Loucy (cell line): Measurements from ENCODE around the gene MAP4K1.

Experiments
- EZH2phosphoT487 ChIP-seq: fragments of 200-600 bp; IDR thresholded peaks from 2 replicates; pipeline ENCODE4 v1.6.1; 2018; ENCODE audit warnings: antibody characterized with exemption, mild to moderate bottlenecking, moderate library complexity, borderline replicate concordance
- TF ChIP-seq, protein P1 (sequence below): fragments of 200-600 bp; sonication (generic); conservative IDR thresholded peaks from 2 replicates; pipeline ENCODE4 v1.5.1; 2014; ENCODE audit warnings: mild to moderate bottlenecking, antibody characterized with exemption, low read length

DNA sequence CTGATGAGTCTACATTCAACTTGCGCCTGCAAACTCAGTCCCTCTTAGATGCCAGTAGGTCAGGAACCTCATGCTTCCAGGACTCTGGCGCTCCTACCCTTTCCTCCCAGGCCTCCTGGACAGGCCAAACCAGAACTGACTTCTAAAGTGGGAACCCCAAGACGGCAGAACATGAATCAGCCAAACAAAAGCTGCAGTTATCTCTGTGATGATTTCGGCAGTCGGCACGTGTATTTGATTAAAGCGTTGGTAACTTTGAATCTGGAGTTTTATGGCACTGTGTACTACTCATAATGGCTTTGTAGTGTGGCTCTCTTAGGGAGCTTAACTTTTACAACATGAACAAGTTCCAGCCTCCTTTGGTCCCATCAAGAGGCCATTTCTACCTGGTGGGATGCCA, 43.4 kb upstream of the MAP4K1 start:
- TF ChIP-seq, protein P1, sequence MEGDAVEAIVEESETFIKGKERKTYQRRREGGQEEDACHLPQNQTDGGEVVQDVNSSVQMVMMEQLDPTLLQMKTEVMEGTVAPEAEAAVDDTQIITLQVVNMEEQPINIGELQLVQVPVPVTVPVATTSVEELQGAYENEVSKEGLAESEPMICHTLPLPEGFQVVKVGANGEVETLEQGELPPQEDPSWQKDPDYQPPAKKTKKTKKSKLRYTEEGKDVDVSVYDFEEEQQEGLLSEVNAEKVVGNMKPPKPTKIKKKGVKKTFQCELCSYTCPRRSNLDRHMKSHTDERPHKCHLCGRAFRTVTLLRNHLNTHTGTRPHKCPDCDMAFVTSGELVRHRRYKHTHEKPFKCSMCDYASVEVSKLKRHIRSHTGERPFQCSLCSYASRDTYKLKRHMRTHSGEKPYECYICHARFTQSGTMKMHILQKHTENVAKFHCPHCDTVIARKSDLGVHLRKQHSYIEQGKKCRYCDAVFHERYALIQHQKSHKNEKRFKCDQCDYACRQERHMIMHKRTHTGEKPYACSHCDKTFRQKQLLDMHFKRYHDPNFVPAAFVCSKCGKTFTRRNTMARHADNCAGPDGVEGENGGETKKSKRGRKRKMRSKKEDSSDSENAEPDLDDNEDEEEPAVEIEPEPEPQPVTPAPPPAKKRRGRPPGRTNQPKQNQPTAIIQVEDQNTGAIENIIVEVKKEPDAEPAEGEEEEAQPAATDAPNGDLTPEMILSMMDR = no peak
- no peak for TF ChIP-seq EZH2phosphoT487
